ENCODE data around the gene DYRK2.

The DYRK2 gene

DNA sequence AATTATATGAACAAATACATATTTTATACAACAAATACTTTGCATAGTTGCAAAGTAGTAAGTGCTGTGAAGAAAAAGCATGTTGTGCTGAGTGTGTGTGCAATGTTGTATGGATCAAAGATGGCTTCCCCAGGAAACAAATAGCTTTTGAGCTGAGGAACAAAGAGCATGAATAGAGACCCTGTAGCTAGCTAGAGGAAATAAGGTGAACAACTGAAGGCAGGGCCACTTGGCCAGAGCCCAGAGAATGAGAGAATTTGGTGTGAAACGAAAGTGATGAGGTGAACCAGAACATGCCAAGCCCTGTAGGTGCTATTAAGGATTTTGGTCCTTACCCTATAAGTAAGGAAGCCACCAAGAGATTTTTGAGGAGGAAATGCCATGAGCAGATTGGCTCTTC is 17.1 kb downstream of the DYRK2 start:
- intact Hi-C loops (cut with DNase I; ENCODE audit: low total_unique reads), result no loop called here
- Histone ChIP-seq H3K27ac (peak overlapping the region in 1 of 2 donors; percentile 64), H3K36me3 (no peaks in the 10 kb centered on the region), H3K27me3 (no peaks in the 10 kb centered on the region), H3K4me3 (no peak overlapping the region), H3K4me1 (peaks cover 0 to 74% (median 25%) of the 10 kb centered on the region in 4 donors), H3K9me3 (no peaks in the 10 kb centered on the region)
- no peak for DNase-seq
- TF ChIP-seq, protein P1, sequence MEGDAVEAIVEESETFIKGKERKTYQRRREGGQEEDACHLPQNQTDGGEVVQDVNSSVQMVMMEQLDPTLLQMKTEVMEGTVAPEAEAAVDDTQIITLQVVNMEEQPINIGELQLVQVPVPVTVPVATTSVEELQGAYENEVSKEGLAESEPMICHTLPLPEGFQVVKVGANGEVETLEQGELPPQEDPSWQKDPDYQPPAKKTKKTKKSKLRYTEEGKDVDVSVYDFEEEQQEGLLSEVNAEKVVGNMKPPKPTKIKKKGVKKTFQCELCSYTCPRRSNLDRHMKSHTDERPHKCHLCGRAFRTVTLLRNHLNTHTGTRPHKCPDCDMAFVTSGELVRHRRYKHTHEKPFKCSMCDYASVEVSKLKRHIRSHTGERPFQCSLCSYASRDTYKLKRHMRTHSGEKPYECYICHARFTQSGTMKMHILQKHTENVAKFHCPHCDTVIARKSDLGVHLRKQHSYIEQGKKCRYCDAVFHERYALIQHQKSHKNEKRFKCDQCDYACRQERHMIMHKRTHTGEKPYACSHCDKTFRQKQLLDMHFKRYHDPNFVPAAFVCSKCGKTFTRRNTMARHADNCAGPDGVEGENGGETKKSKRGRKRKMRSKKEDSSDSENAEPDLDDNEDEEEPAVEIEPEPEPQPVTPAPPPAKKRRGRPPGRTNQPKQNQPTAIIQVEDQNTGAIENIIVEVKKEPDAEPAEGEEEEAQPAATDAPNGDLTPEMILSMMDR (IDR thresholded peaks at IDR 0.05), result no peak

- Histone ChIP-seq H3K27ac (peak overlapping the region; percentile 56 to 64), H3K4me3 (no peak overlapping the region), H3K4me1 (peaks cover 0 to 65% (median 23%) of the 10 kb centered on the region in 4 donors), H3K27me3 (no peaks in the 10 kb centered on the region), H3K36me3 (no peaks in the 10 kb centered on the region), H3K9me3 (no peaks in the 10 kb centered on the region)
- intact Hi-C loops (cut with DNase I; ENCODE audit: low total_unique reads), result no loop called here
- DNase-seq, result no peak
- TF ChIP-seq, protein P1 (IDR thresholded peaks at IDR 0.05), result no peak
Measured at GRCh38 chr12:67666605-67667004, 18.1 kb downstream of the DYRK2 start.

DNA sequence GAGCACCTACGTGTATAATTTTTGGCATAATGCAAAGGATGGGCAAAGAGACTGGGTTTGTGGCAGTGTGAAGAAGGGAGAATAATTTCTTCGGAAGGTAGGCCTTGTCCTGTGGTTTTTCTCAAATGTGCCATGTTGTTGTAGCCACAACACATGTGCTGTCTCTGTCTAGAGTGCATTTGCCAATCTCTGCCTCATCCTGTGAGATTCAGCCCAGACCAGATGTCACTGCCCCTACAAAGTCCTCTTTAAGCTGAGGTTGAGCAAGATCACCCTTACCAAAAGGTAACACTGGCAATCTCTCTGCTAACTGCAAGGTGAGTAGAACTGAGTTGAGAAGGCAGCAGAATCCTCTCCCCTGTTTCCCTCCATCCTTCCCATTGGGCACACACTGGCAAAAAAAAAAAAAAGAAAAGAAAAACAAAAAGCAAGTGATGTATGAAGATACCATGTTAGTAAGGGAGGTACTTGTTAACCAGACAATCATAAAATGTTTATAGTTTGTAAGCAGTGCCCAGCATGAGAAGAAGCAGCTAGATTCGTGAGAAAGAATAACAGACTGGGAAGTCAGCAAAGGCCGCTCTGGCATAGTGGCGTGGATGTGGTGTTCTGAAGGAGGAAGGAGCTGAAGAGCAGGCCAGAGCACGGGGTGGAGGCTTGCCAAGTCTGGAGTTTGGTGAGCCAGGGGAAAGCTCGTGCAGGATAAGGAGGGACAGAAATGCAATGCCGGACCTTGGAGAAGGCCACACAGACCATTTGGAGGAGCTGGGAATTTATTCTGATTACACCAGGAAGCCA is 18.9 kb downstream of the DYRK2 start:
- H3K4me3 ChIP-seq, result no peak overlapping the region
- peaks cover 0 to 56% (median 24%) of the 10 kb centered on the region in 4 donors for H3K4me1 ChIP-seq
- H3K36me3 ChIP-seq, result no peaks in the 10 kb centered on the region
- no peaks in the 10 kb centered on the region for H3K9me3 ChIP-seq
- DNase-seq, result peak; percentile 86 to 91
- H3K27ac ChIP-seq, result peak overlapping the region; percentile 56 to 64
- intact Hi-C loops (cut with DNase I; ENCODE audit: low total_unique reads), result no loop called here
- TF ChIP-seq, protein P1 (IDR thresholded peaks at IDR 0.05), result no peak
- H3K27me3 ChIP-seq, result no peaks in the 10 kb centered on the region

- H3K9me3 ChIP-seq, result peaks cover 0 to 4% (median 0%) of the 10 kb centered on the region in 3 donors
- intact Hi-C loops (cut with DNase I; ENCODE audit: low total_unique reads), result no loop called here
- TF ChIP-seq, protein P1 (IDR thresholded peaks at IDR 0.05), result no peak
- DNase-seq, result no peak
- H3K36me3 ChIP-seq, result peaks cover 0 to 9% (median 0%) of the 10 kb centered on the region in 3 donors
- H3K4me3 ChIP-seq, result no peak overlapping the region
- peaks cover 0 to 38% (median 17%) of the 10 kb centered on the region in 4 donors for H3K4me1 ChIP-seq
- H3K27me3 ChIP-seq, result no peaks in the 10 kb centered on the region
- H3K27ac ChIP-seq, result no peak overlapping the region
Measured at GRCh38 chr12:67669217-67669933, 20.8 kb downstream of the DYRK2 start.

GRCh38 chr12:67669934-67670631 is 21.5 kb downstream of the DYRK2 start:
- peaks cover 0 to 32% (median 17%) of the 10 kb centered on the region in 4 donors for H3K4me1 ChIP-seq
- H3K9me3 ChIP-seq, result peaks cover 0 to 4% (median 0%) of the 10 kb centered on the region in 3 donors
- no peaks in the 10 kb centered on the region for H3K27me3 ChIP-seq
- H3K36me3 ChIP-seq, result peaks cover 0 to 9% (median 0%) of the 10 kb centered on the region in 3 donors
- DNase-seq, result no peak
- TF ChIP-seq, protein P1 (IDR thresholded peaks at IDR 0.05), result no peak
- no peak overlapping the region for H3K27ac ChIP-seq
- intact Hi-C loops (cut with DNase I; ENCODE audit: low total_unique reads), result no loop called here
- no peak overlapping the region for H3K4me3 ChIP-seq
